NCI-H524 treated with DMSO at 0.1 percent for 48 hours (cell line): Measurements from ENCODE around the gene PLD3.
"Not testable (repeated sequence)": the region's sequence is repeated elsewhere in the genome, so short reads cannot be mapped to it uniquely, and the experiment has no call there.

ENCODE experiments used
- DNase-seq: peaks from one replicate; lab custom pipeline; 2025; lab: John Stamatoyannopoulos, UW

The PLD3 gene

DNA sequence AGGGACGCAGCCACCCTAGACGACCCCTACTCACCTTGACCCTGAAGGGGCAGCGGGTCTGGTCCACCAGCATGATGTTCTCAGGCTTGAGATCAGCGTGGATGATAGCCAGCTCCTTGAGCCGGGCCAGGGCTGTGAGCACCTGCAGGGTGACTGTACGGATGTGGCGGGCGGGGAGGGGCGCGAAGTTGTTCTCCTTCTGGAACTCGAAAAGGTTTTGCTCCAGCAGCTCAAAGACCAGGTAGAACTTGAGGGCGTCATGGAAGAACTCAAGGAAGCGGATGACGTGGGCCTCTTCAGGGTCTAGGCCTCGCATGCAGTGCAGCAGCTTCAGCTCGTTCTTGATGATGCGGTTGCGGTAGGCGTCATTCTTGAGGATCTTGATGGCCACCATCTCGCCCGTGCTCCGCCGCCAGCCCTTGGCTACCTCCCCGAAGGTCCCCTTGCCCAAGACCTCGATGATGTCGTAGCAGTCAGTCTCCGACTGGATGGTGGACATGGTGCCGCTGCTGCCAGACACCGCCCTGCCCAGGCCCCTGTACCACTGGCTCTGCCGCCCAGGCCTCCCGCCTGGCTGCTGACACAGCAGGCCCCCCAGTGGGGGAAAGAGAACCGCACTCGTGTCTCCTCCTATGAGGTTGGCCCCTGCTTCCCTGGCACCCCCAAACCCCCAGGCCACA lies 41.0 kb downstream of the PLD3 start:
- no peak for DNase-seq

- DNase-seq = no peak
Observed at GRCh38 chr19:40390084-40390742, 41.7 kb downstream of the PLD3 start, which contains the start of gene HIPK4. Gene HIPK4 (minus strand): TSS chr19:40390181. CDS start chr19:40389902, 279 bp downstream.

DNA sequence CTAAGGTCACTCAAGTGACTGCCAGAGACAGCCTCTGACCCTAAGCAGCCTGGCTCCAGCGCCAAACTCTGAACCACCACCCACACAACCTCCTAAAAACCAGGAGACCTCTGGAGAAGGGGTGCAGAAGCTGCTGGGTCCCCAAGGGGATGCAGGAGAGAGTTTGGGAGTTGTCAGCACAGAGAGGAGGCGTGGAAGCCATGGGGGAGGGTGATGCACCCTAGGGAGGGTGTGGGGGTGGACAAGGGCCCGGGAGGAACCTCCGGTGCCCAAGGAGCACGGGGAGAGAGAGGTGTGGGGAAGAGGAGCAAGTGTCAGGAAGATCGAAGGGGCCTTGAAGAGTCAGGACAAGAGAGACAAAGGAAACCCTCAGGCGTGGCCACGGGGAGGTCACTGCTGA lies 43.6 kb downstream of the PLD3 start:
- no peak for DNase-seq

DNA sequence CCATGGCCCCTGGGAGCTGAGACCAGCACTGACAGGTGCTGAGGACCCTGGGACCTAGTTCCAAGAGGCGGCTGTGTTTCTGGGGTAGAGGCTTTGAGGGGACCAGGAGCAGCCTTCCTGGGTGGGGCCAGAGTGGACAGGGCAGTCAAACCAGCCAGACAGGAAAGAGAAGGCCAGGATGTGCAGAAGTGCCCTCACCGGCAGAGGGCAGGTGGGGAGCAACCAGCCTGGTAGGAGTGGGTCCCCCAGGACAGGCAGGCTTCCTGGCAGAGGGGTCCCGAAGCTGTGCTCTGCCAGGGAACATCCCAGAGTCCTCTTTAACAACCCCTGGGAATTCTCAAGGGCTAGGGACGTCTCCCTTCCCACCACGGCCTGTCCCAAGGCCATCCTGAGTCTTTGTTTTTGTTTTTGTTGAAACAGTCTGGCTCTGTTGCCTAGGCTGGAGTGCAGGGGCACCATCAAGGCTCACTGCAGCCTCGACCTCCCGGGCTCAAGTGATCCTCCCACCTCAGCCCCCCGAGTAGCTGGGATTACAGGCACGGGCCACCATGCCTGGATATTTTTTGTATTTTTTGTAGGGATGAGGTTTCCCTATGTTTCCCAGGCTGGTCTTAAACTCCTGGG lies 44.5 kb downstream of the PLD3 start:
- DNase-seq = no peak

DNA sequence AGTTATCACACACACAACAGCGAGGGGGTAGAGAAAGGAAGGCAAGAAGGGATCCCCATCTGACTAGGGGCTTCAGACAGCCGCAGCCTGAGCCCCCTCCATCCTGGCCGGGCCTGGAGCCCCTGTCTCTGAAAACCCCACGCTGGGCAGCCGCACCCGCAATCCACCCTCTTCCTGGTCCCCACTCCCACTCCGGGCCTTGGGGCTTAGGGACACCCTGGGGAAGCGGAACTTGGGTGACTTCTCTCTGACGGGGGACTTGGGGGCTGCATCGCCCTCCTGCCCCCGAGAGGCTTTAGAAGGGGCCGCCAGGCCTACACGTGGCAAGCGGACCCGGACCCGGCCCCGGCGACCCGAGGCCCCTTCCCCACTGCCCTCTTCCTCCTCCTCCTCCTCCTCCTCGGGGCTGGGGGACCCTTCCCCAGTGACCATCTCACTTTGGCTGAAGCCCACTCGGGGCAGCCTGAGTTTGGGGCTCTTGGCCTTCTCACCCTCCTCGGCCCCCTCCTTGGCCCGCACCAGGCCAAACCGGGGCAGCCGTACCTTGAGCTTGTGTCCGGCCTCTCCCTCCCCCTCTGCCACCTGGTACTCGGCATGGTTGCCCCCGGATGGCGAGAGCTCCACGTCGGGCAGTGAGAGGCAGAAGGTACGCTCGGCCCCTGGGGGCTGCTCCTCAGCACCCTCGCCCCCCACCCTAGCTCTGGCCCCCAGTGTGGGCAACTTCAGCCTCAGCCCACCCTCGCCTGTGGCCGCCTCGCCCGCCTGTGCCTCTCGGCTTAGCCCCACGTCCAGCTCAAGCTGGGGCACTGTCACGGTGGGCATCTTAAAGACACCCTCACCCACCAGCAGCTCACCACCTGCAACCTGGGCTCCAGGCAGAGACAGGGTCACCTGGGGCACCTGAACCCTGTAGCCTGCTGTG lies 45.7 kb downstream of the PLD3 start:
- no peak for DNase-seq

DNA sequence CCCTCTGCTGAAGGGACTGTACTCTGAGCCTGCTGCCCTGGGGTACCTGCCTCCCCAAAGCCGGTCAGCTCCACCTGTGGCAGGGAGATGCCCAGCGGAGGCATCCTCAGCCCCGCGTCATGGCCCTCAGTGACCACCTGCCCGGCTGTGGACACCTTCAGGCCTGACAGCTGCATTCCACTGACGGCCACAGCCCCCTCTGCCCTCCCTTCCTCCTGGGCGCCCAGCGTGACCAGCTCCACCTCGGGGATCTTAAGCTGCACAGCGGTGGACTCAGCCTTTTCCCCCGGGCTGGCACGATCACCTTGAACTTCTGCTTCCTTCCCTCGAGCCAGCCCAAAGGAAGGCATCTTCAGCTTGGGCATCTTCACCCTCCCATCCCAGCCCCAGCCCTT lies 46.3 kb downstream of the PLD3 start:
- DNase-seq = no peak

DNA sequence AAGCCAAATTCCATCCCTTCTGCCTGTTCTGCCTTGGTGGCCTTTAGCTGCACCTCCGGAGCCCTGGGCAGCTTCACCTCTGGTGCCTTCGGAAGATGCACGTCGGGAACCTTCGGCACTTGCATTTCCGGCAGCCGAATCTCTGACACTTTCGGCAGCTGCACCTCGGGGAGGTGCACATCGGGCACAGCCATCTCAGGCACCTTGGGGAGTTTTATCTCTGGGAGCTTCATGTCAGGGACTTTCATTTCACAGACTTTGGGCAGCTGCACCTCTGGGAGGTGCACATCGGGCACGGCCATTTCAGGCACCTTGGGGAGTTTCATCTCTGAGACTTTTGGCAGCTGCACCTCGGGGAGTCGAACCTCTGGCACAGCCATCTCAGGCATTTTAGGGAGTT lies 47.5 kb downstream of the PLD3 start:
- no peak for DNase-seq

DNA sequence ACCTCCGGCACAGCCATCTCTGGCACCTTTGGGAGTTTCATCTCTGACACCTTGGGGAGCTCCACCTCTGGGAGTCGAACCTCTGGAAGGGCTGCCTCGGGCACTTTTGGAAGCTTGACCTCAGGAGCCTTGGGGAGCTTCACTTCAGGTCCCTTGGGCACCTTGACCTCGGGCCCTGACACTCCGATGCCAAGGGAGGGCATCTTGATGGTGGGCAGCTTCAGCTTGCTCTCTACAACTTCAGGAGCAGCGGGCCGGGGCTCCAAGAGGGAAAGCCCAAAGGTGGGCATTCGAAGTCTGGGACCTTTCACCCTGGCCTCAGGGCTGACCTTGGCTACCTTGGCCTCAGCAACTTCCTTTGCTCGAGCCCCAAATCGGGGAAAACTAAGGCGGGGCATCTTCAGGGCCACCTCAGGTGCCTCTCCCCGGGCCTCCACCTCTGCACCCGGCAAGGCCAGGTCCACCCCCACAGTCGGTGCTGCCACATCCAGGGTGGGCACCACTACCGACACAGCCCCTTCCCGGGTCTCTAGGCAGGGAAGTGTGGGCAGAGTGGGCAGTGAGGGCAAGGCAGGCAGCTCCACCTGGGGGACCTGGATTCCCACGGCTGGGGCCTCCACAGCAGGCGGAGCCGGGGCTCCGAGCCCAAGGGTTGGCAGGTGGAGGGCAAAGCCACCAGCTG lies 48.5 kb downstream of the PLD3 start:
- no peak for DNase-seq

DNA sequence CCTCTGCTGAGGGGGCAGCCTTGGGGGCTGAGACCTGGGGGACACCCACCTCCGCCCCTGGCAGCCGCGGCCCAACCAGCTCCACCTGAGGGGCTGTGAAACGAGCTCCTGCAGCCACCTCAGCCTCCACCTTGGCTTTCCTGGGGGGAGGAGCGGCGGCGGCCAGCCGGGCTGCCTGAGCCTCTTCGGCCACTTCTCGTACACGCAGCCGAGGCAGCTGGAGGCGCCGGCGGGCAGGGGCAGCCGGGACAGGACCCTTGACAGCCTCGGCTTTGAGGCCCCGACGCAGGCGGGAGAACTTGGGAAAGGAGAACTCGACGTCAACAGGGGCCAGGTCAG lies 49.0 kb downstream of the PLD3 start:
- no peak for DNase-seq

DNA sequence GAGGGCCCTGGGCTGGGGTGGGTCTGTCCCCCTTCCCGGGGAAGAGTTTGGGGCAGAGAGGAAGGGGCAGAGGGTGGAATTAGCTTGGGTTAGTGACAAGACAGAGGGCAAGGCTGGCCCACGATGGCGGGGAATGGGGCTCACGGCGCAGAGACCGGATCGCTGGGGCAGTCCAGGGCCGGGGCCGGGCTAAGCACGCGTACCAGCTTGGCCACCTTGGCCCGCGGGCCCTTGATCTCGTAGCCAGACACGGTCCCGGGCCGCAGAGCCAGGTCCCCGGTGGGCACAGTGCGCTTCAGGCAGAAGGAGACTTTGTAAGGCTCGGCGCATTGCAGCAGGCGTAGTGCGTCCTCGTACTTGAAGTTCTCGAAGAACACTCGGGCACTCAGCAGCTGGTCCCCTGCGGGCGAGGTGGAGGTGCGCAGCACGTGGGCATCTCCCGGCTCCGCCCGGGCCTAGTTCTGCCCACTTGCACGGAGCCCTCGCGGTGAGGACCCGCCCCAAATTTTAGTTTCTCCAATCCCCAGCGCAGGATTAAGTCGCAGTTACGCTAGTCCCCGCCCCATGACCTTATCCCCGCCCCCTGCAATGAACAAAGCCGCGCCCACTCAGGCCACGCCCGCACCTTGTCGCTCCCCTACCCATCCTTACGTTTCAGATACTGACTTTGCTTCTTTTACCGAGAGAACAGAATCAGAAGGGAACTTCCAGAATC lies 50.1 kb downstream of the PLD3 start:
- peak; percentile 52 for DNase-seq

DNA sequence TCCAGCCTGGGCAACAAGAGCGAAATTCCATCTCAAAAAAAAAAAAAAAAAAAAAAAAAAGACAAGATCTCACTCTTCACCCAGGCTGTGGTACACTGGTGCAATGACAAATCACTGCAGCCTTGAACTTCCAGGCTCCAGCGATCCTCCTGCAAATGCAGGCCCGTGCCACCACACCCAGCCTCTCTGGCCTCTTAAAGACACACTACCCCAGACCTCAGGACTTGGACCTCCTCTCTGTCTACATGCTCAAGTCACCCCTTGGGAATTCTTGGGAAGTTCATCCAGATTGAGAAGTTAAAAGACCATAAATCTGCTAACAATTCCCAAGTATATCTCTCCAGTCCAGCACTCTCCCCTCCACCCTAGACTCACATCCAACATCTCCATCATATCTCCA lies 52.1 kb downstream of the PLD3 start:
- no peak for DNase-seq

GRCh38 chr19:40403262-40403984 lies 54.9 kb downstream of the PLD3 start:
- DNase-seq = no peak

- no peak for DNase-seq
Observed at GRCh38 chr19:40407714-40408597, 59.5 kb downstream of the PLD3 start.

DNA sequence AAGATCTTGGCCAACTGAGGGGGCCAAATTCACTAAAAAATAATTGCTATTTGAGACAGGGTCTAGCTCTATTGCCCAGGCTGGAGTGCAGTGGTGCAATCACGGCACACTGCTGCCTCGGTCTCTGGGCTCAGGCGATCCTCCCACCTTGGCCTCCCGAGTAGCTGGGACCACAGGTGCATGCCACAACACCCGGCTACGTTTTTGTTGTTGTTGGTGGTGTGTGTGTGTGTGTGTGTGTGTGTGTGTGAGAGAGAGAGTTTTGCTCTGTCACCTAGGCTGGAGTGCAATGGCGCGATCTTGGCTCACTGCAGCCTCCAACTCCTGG lies 60.1 kb downstream of the PLD3 start:
- DNase-seq = not testable (repeated sequence)

DNA sequence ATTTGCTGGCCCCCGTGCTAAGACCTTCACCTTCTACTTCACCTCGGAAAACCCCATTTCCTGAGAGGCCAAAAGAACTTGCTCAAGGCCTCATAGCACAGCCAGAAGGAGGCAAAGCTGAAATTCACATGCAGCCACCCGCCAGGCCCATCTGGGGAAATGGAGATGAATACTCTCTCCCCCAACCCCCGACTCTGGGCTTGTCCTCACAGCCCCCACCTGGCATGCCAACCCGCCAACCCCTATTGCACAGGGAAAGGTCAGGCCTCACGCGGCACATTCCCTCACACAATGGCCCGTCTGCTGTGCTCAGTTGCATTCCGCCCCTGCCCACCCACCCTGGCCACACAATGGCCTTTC lies 61.5 kb downstream of the PLD3 start:
- DNase-seq = no peak

DNA sequence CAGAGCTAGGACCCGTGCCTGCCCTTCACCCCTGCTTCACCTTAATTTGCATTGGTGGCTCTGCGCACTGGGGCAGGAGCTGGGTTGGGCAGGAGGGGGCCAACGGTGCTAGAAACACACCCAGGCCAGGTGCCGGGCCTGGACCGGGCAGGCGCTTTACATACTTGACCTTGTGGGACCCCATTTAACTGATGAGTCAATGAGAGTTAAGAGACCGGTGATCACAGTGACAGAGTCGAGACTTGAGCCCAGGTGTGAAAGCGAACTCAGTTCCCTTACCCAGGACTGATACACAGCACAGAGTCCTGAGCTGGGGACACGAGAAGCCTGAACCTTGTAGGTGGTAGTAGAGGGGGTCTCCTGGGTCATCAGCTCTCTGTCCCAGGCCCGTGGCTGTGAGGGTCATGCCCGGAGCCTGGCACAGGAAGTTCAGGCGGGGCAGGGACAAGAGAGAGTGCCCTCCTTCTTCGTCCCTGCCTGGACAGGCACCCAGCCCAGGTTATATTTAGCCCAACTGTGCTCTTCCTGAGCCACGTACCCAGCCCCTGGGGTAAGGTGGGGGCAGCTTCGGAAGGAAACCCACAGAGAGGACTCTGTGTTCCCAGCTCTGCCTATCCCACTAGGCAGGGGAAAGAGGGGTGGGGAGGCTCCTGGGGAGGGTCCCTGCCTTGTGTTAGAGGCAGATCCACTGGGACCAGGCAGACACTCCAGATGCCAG lies 62.8 kb downstream of the PLD3 start:
- DNase-seq = no peak

GRCh38 chr19:40411958-40412499 lies 63.5 kb downstream of the PLD3 start:
- no peak for DNase-seq

GRCh38 chr19:40412866-40413265 lies 64.4 kb downstream of the PLD3 start:
- DNase-seq = no peak
